ENCODE measurements around the gene AGRN. TPM values are rescaled to one million over a fixed set of nuclear protein-coding genes. Genes with fewer than 3 reads are reported as not detected.

The AGRN gene
- total RNA-seq, 5 donors from 2014 or later (not counting 1 experiment from before 2014, with no cell fraction given) = 6.0 to 16.3 (median 9.9) TPM

GRCh38 chr1:1088801-1089680 is 69.1 kb downstream of the AGRN start:
- Mint-ChIP-seq H3K36me3 (peaks cover 7% of the 10 kb centered on the region), H3K4me3 (no peak overlapping the region), H3K27me3 (no peaks in the 10 kb centered on the region), H3K9me3 (no peaks in the 10 kb centered on the region), H3K27ac (no peak overlapping the region), H3K4me1 (no peaks in the 10 kb centered on the region)
- no peak overlapping the region for H3K4me3 ChIP-seq (ENCODE audit: control insufficient read depth in 1 of 2, extremely low read depth in 1 of 2, low read length in 1 of 2)
- CTCF ChIA-PET = no interaction called here
- H3K36me3 ChIP-seq (ENCODE audit: control insufficient read depth in 2 of 2, extremely low read depth in 1 of 2, insufficient read depth in 1 of 2, low read length in 1 of 2) = no peaks in the 10 kb centered on the region
- no peaks in the 10 kb centered on the region for H3K9me3 ChIP-seq
- H3K27ac ChIP-seq (ENCODE audit: low read length) = no peak overlapping the region
- no peaks in the 10 kb centered on the region for H3K4me1 ChIP-seq (ENCODE audit: control insufficient read depth in 1 of 2, extremely low read depth in 1 of 2, insufficient read depth in 2 of 2, low read length in 2 of 2)
- WGBS (ENCODE audit: insufficient coverage) = 91% methylated on average over 46 of the region's 46 CpGs
- ATAC-seq (replicated peaks in 1 of 4) = no peak
- POLR2A ChIA-PET = no interaction called here
- peak in 1 of 35 experiments; percentile 24 for DNase-seq
- no peaks in the 10 kb centered on the region for H3K27me3 ChIP-seq (replicated peaks in 1 of 2; ENCODE audit: control insufficient read depth in 2 of 2, extremely low read depth in 1 of 2, insufficient read depth in 2 of 2, low read length in 1 of 2)

GRCh38 chr1:1089731-1090423 is 70.0 kb downstream of the AGRN start:
- Mint-ChIP-seq H3K36me3 (peaks cover 7% of the 10 kb centered on the region), H3K4me3 (no peak overlapping the region), H3K27me3 (no peaks in the 10 kb centered on the region), H3K4me1 (no peaks in the 10 kb centered on the region), H3K27ac (no peak overlapping the region), H3K9me3 (no peaks in the 10 kb centered on the region)
- DNase-seq (no peak), ATAC-seq (replicated peaks in 1 of 4) (no peak)
- no peaks in the 10 kb centered on the region for H3K9me3 ChIP-seq
- POLR2A ChIA-PET = no interaction called here
- H3K36me3 ChIP-seq (ENCODE audit: control insufficient read depth in 2 of 2, extremely low read depth in 1 of 2, insufficient read depth in 1 of 2, low read length in 1 of 2) = no peaks in the 10 kb centered on the region
- H3K4me1 ChIP-seq (ENCODE audit: control insufficient read depth in 1 of 2, extremely low read depth in 1 of 2, insufficient read depth in 2 of 2, low read length in 2 of 2) = no peaks in the 10 kb centered on the region
- no peaks in the 10 kb centered on the region for H3K27me3 ChIP-seq (replicated peaks in 1 of 2; ENCODE audit: control insufficient read depth in 2 of 2, extremely low read depth in 1 of 2, insufficient read depth in 2 of 2, low read length in 1 of 2)
- CTCF ChIA-PET = no interaction called here
- WGBS (ENCODE audit: insufficient coverage) = 95% methylated on average over 20 of the region's 22 CpGs
- no peak overlapping the region for H3K4me3 ChIP-seq (ENCODE audit: control insufficient read depth in 1 of 2, extremely low read depth in 1 of 2, low read length in 1 of 2)
- H3K27ac ChIP-seq (ENCODE audit: low read length) = no peak overlapping the region

- WGBS (ENCODE audit: insufficient coverage) = 96% methylated on average over 42 of the region's 45 CpGs
- Histone ChIP-seq H3K27ac (ENCODE audit: low read length) (no peak overlapping the region), H3K27me3 (replicated peaks in 1 of 2; ENCODE audit: control insufficient read depth in 2 of 2, extremely low read depth in 1 of 2, insufficient read depth in 2 of 2, low read length in 1 of 2) (no peaks in the 10 kb centered on the region), H3K36me3 (ENCODE audit: control insufficient read depth in 2 of 2, extremely low read depth in 1 of 2, insufficient read depth in 1 of 2, low read length in 1 of 2) (no peaks in the 10 kb centered on the region), H3K9me3 (no peaks in the 10 kb centered on the region), H3K4me1 (ENCODE audit: control insufficient read depth in 1 of 2, extremely low read depth in 1 of 2, insufficient read depth in 2 of 2, low read length in 2 of 2) (no peaks in the 10 kb centered on the region), H3K4me3 (ENCODE audit: control insufficient read depth in 1 of 2, extremely low read depth in 1 of 2, low read length in 1 of 2) (no peak overlapping the region)
- ATAC-seq (replicated peaks in 1 of 4) (no peak), DNase-seq (no peak)
- no peak overlapping the region for H3K27ac Mint-ChIP-seq
- ChIA-PET POLR2A (no interaction called here), CTCF (no interaction called here)
- H3K36me3 Mint-ChIP-seq = peaks cover 7% of the 10 kb centered on the region
- H3K27me3 Mint-ChIP-seq = no peaks in the 10 kb centered on the region
- H3K9me3 Mint-ChIP-seq = no peaks in the 10 kb centered on the region
- H3K4me3 Mint-ChIP-seq = no peak overlapping the region
- no peaks in the 10 kb centered on the region for H3K4me1 Mint-ChIP-seq
These were observed 70.8 kb downstream of the AGRN start for GRCh38 chr1:1090424-1091343.

- ATAC-seq (replicated peaks in 1 of 4) = peak in 1 of 4 experiments; percentile 40
- Histone ChIP-seq H3K27ac (ENCODE audit: low read length) (no peak overlapping the region), H3K4me1 (ENCODE audit: control insufficient read depth in 1 of 2, extremely low read depth in 1 of 2, insufficient read depth in 2 of 2, low read length in 2 of 2) (no peaks in the 10 kb centered on the region), H3K36me3 (ENCODE audit: control insufficient read depth in 2 of 2, extremely low read depth in 1 of 2, insufficient read depth in 1 of 2, low read length in 1 of 2) (no peaks in the 10 kb centered on the region), H3K9me3 (no peaks in the 10 kb centered on the region), H3K4me3 (ENCODE audit: control insufficient read depth in 1 of 2, extremely low read depth in 1 of 2, low read length in 1 of 2) (no peak overlapping the region), H3K27me3 (replicated peaks in 1 of 2; ENCODE audit: control insufficient read depth in 2 of 2, extremely low read depth in 1 of 2, insufficient read depth in 2 of 2, low read length in 1 of 2) (no peaks in the 10 kb centered on the region)
- Mint-ChIP-seq H3K27me3 (no peaks in the 10 kb centered on the region), H3K36me3 (peaks cover 6% of the 10 kb centered on the region), H3K4me1 (no peaks in the 10 kb centered on the region), H3K9me3 (no peaks in the 10 kb centered on the region), H3K4me3 (no peak overlapping the region), H3K27ac (no peak overlapping the region)
- ChIA-PET POLR2A (no interaction called here), CTCF (no interaction called here)
- WGBS (ENCODE audit: insufficient coverage) = 96% methylated on average over 24 of the region's 28 CpGs
- peak in 1 of 35 experiments; percentile 4 for DNase-seq
These were observed 71.6 kb downstream of the AGRN start for GRCh38 chr1:1091344-1092148.

- no peak overlapping the region for H3K4me3 Mint-ChIP-seq
- Histone ChIP-seq H3K4me1 (ENCODE audit: control insufficient read depth in 1 of 2, extremely low read depth in 1 of 2, insufficient read depth in 2 of 2, low read length in 2 of 2) (no peaks in the 10 kb centered on the region), H3K27me3 (replicated peaks in 1 of 2; ENCODE audit: control insufficient read depth in 2 of 2, extremely low read depth in 1 of 2, insufficient read depth in 2 of 2, low read length in 1 of 2) (no peaks in the 10 kb centered on the region), H3K4me3 (ENCODE audit: control insufficient read depth in 1 of 2, extremely low read depth in 1 of 2, low read length in 1 of 2) (no peak overlapping the region), H3K36me3 (ENCODE audit: control insufficient read depth in 2 of 2, extremely low read depth in 1 of 2, insufficient read depth in 1 of 2, low read length in 1 of 2) (no peaks in the 10 kb centered on the region), H3K27ac (ENCODE audit: low read length) (no peak overlapping the region), H3K9me3 (no peaks in the 10 kb centered on the region)
- ChIA-PET POLR2A (no interaction called here), CTCF (no interaction called here)
- H3K4me1 Mint-ChIP-seq = no peaks in the 10 kb centered on the region
- H3K27ac Mint-ChIP-seq = no peak overlapping the region
- DNase-seq (peak in 1 of 35 experiments; percentile 3), ATAC-seq (replicated peaks in 1 of 4) (no peak)
- whole genome bisulfite sequencing (ENCODE audit: insufficient coverage) = 94% methylated on average over 27 of the region's 28 CpGs
- peaks cover 3% of the 10 kb centered on the region for H3K36me3 Mint-ChIP-seq
- no peaks in the 10 kb centered on the region for H3K9me3 Mint-ChIP-seq
- no peaks in the 10 kb centered on the region for H3K27me3 Mint-ChIP-seq
These were observed 72.4 kb downstream of the AGRN start for GRCh38 chr1:1092149-1092855.
